Fibroblast of lung (primary cell): Measurements from ENCODE around the gene TARS2. TPM values are rescaled to one million over a fixed set of nuclear protein-coding genes. Genes with fewer than 3 reads are reported as not detected.

Experiments
- DNase-seq, 2 donors: peaks; one replicate each; pipeline versions ENCODE4 v3.0.0 to v3.0.0-alpha.2; 2010; ENCODE audit warnings: low read depth in 2 of 2
- H2AFZ ChIP-seq: 2 replicates; pipeline ENCODE4 v1.5.1; 2012; ENCODE audit warnings: low read length, control low read depth, inconsistent platforms
- H3K27ac ChIP-seq: 2 replicates; pipeline ENCODE4 v1.5.1; 2011; ENCODE audit warnings: low read length, control low read depth; ENCODE audit not compliant: insufficient read depth
- H3K27me3 ChIP-seq: 2 replicates; pipeline ENCODE4 v1.5.1; 2011; ENCODE audit warnings: mild to moderate bottlenecking, low read length; ENCODE audit not compliant: control insufficient read depth, insufficient read depth
- H3K36me3 ChIP-seq: 2 replicates; pipeline ENCODE4 v1.5.1; 2011; ENCODE audit warnings: low read length; ENCODE audit not compliant: control insufficient read depth, insufficient read depth
- H3K4me1 ChIP-seq: 2 replicates; pipeline ENCODE4 v1.5.1; 2011; ENCODE audit warnings: low read length; ENCODE audit not compliant: control insufficient read depth, insufficient read depth; ENCODE audit errors: extremely low read depth
- H3K4me2 ChIP-seq: 2 replicates; pipeline ENCODE4 v1.5.1; 2011; ENCODE audit warnings: low read length, control low read depth; ENCODE audit not compliant: insufficient read depth; ENCODE audit errors: extremely low read depth
- H3K4me3 ChIP-seq, 4 experiments: fragments of 200-600 bp in 1 of 4; sonication (generic) in 1 of 4; replicated peaks in 1 of 4; 2 replicates each; pipeline ENCODE4 v1.5.1; 2011 to 2016; ENCODE audit warnings: low read length in 4 of 4, low read depth in 3 of 4, mild to moderate bottlenecking in 3 of 4, control low read depth in 2 of 4, inconsistent platforms in 1 of 4, mixed read lengths in 1 of 4; ENCODE audit not compliant: insufficient read depth in 1 of 4; ENCODE audit errors: control extremely low read depth in 1 of 4
- H3K79me2 ChIP-seq: 2 replicates; pipeline ENCODE4 v1.5.1; 2012; ENCODE audit warnings: mild to moderate bottlenecking, low read length, inconsistent platforms; ENCODE audit not compliant: control insufficient read depth, insufficient read depth
- H3K9ac ChIP-seq: 2 replicates; pipeline ENCODE4 v1.5.1; 2011; ENCODE audit warnings: mild to moderate bottlenecking, low read length, control low read depth; ENCODE audit not compliant: insufficient read depth
- H3K9me3 ChIP-seq: 2 replicates; pipeline ENCODE4 v1.5.1; 2012; ENCODE audit warnings: low read depth, low read length; ENCODE audit not compliant: control insufficient read depth, insufficient read depth
- H4K20me1 ChIP-seq: 2 replicates; pipeline ENCODE4 v1.5.1; 2011; ENCODE audit warnings: low read length; ENCODE audit not compliant: control insufficient read depth, insufficient read depth; ENCODE audit errors: extremely low read depth
- EZH2 ChIP-seq: IDR thresholded peaks from 2 replicates; pipeline ENCODE4 v1.5.1; 2012; ENCODE audit warnings: low read length, control low read depth, mild to moderate bottlenecking; ENCODE audit errors: missing control alignments
- polyA plus RNA-seq, 2 donors: library from polyadenylated mRNA; depleted of rRNA in 1 of 2; stranded (reverse) in 1 of 2; unstranded in 1 of 2; fragments of >200 nt; gene quantifications; 2 replicates each; pipeline ENCODE4 v1.2.1, GENCODE V29; 2011 to 2012; ENCODE audit warnings: missing spikeins in 1 of 2
- total RNA-seq: library from RNA; depleted of rRNA; stranded (reverse); fragments of >200 nt; gene quantifications from 2 replicates; pipeline ENCODE4 v1.2.1, GENCODE V29; 2014
- TF ChIP-seq, protein P1 (sequence below), 2 donors: IDR thresholded peaks in 1 of 2; conservative IDR thresholded peaks in 1 of 2; 1 replicate in 1 of 2; 2 replicates in 1 of 2; pipeline ENCODE4 v1.5.1; 2011 to 2012; ENCODE audit warnings: low read length in 2 of 2, control low read depth in 1 of 2, inconsistent platforms in 1 of 2, low read depth in 1 of 2, mild to moderate bottlenecking in 1 of 2

TARS2 gene
- total and polyA plus RNA-seq, 2 donors (not counting 1 experiment from before 2014, with no cell fraction given), result 7.4 to 17.3 TPM

DNA sequence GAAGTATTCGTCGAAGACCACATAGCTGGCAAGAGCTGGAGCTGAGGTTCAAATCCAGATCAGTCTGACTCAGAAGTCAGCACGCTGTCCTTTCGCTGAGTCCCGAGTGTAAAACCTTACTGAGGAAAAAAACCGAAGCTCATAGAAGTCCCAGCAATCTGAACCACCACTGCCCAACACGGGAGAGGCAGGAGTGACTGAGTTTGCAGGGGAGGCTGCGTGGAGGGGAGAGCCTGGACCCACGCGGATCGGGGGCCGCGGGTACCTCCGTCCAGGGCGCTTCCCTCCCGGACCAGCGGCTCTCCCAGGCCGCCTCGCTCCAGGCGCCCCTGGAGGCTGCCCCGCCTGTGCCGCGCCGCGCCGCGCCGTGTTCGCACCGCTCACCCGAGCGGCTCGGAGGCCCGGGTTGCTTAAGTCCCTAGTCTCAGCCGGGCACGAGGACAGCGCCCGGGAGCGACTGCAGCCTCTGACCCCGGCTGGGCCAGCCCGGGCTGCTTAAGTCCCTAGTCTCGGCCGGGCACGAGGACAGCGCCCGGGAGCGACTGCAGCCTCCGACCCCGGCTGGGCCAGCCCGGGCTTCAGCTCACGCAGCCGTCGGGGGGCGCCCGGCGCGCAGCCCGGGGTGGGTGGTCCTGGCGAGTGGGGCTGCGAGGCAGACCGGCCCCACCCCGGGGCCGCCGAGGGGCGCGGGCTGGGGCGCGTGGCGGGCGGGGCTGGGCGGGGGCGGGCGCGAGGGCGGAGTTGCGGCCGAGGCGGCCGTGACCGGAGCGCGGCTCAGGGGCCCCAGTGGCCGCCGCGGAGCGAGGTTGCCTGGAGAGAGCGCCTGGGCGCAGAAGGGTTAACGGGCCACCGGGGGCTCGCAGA, 61.6 kb downstream of the TARS2 start, which contains the start of gene ADAMTSL4:
ADAMTSL4 (plus strand) TSS at position 777 of the 864 bp plus-strand sequence. CDS start 2,881 bp downstream, outside the sequence.
- Histone ChIP-seq H3K4me3 (peak within 1 kb of the TSS; percentile 49 to 77 (median 60)), H4K20me1 (no peaks in the 10 kb centered on the region), H3K9me3 (no peaks in the 10 kb centered on the region), H3K9ac (peak within 1 kb of the TSS; percentile 61), H2AFZ (peak within 1 kb of the TSS; percentile 50), H3K4me2 (peak within 1 kb of the TSS; percentile 87), H3K36me3 (no peaks in the 10 kb centered on the region), H3K79me2 (no peaks in the 10 kb centered on the region), H3K4me1 (peaks cover 14% of the 10 kb centered on the region), H3K27ac (peak within 1 kb of the TSS; percentile 74), H3K27me3 (no peaks in the 10 kb centered on the region)
- DNase-seq, result peak; percentile 80 to 87
- TF ChIP-seq, protein P1, sequence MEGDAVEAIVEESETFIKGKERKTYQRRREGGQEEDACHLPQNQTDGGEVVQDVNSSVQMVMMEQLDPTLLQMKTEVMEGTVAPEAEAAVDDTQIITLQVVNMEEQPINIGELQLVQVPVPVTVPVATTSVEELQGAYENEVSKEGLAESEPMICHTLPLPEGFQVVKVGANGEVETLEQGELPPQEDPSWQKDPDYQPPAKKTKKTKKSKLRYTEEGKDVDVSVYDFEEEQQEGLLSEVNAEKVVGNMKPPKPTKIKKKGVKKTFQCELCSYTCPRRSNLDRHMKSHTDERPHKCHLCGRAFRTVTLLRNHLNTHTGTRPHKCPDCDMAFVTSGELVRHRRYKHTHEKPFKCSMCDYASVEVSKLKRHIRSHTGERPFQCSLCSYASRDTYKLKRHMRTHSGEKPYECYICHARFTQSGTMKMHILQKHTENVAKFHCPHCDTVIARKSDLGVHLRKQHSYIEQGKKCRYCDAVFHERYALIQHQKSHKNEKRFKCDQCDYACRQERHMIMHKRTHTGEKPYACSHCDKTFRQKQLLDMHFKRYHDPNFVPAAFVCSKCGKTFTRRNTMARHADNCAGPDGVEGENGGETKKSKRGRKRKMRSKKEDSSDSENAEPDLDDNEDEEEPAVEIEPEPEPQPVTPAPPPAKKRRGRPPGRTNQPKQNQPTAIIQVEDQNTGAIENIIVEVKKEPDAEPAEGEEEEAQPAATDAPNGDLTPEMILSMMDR (conservative IDR thresholded peaks at IDR 0.05 in 1 of 2, IDR thresholded peaks at IDR 0.05 in 1 of 2; ENCODE audit: low read depth in 1 of 2, low read length in 2 of 2), result no peak
- TF ChIP-seq EZH2, result no peak

DNA sequence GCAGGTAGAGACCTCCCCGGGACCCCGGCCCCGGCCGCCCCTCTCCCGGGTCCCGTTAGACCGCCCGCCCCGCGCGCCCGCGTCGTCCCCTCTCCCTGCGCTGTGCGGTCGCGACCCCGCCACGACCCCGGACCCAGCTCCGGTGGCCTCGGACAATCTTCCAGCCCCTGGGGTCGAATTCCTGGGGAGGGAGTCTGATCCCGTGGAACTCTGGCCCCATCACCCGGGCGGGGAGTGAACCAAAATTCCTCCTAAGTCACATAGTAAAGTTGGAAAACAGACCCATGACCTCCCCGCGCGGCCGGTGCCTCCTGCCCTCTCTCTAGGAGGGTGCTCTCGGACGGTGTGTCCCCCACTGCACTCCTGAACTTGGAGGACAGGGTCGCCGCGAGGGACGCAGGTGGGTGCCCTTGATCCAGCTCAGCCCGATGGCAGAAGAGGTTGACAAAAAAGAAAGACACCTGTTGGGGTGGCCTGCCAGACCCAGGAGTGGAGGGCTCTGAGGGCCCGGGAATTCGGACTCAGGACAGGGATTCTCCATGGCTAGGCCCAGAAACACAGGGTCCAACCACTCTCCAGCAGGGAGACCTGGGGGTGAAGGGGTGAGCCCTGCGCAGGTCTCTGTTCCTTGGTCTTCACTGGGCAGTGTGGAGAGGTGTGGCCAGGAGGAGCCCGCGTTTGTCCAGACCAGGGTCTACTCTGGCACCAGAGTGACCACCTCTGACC, 62.4 kb downstream of the TARS2 start:
- Histone ChIP-seq H3K4me1 (peaks cover 14% of the 10 kb centered on the region), H3K9me3 (no peaks in the 10 kb centered on the region), H3K36me3 (peaks cover 1% of the 10 kb centered on the region), H2AFZ (no peak overlapping the region), H3K4me3 (peak overlapping the region; percentile 38 to 77 (median 60)), H4K20me1 (no peaks in the 10 kb centered on the region), H3K4me2 (peak overlapping the region; percentile 87), H3K27ac (peak overlapping the region; percentile 56), H3K27me3 (no peaks in the 10 kb centered on the region), H3K9ac (peak overlapping the region; percentile 61), H3K79me2 (no peaks in the 10 kb centered on the region)
- no peak for TF ChIP-seq EZH2
- TF ChIP-seq, protein P1 (conservative IDR thresholded peaks at IDR 0.05 in 1 of 2, IDR thresholded peaks at IDR 0.05 in 1 of 2; ENCODE audit: low read depth in 1 of 2, low read length in 2 of 2), result no peak
- no peak for DNase-seq
